ENCODE measurements around the gene LIAS.
A peak's percentile ranks its signal among the peaks of the same experiment; 100 is the strongest.
"Not testable (repeated sequence)": the region's sequence is repeated elsewhere in the genome, so short reads cannot be mapped to it uniquely, and the experiment has no call there.

The LIAS gene

DNA sequence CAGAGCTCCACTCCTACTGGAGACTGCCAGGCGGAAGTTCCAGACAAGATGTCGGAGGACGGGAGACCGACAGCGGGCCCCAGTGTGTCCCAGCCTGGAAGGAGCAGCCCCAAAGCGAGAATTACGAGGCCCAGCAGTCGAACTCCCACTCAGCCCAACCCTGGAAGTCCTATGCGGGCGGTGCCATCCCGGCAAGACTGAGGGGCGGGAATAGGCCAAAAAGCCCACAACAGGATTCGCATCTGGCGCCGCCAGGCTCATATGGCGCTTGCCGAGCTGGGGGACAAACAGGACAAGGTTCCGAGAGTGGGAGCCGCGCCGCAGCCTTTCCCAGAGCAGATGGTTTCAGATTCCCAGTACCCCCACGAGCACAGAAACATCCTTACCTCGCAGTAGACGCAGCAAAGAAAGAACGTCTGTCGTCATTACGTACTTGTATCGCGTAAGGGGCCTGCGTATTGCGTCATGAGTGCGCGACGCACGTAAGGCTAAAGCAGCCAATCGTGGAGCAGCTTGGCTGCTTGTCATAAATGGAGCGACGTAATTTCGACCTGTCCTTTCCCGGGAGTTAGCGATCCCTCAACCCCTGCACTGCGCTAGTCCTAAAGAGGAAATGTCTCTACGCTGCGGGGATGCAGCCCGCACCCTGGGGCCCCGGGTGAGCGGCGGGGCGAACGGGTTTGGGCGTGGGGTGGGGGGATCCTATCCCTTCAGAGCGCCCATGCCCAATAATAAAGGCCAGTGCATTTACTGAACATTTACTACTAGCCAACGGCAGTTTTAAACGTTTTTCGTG is at the start of gene LIAS, which contains the start of gene RPL9:
LIAS (plus strand) TSS at position 552 of the 796 bp plus-strand sequence; CDS start at position 614, 62 bp downstream.
RPL9 (minus strand) TSS at position 418 of the 796 bp plus-strand sequence. CDS start 483 bp downstream, outside the sequence.
- no peaks in the 10 kb centered on the region for H3K9me3 Mint-ChIP-seq
- peaks cover 12% of the 10 kb centered on the region for H3K4me1 Mint-ChIP-seq
- H3K36me3 Mint-ChIP-seq = peaks cover 18% of the 10 kb centered on the region

DNA sequence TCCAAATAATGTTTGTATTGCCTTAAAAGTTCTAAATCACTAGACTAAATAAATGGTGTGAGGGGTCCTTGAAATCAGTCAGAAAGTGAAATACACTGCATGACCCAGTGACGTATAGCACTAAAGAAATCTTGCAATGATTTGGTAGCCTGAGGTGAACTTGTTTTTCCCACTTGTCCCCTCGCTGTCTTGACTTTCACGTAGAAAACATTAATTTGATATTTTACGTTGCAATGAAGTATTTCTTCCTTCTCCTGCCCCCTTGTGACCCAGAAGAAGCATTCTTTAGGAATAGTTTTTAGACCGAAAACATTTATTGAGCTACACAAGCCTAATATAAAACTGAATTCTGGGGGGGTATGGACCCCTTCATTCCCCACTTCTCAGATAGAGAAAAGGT is 48.4 kb upstream of the LIAS start:
- H3K27ac Mint-ChIP-seq = no peak overlapping the region
- no peaks in the 10 kb centered on the region for H3K36me3 Mint-ChIP-seq
- H3K4me3 Mint-ChIP-seq = no peak overlapping the region
- DNase-seq (ENCODE audit: low spot score in 2 of 2) (no peak), ATAC-seq (ENCODE audit: low read depth) (no peak)
- no peaks in the 10 kb centered on the region for H3K9me3 Mint-ChIP-seq
- no peaks in the 10 kb centered on the region for H3K4me1 Mint-ChIP-seq
- H3K27me3 Mint-ChIP-seq = no peaks in the 10 kb centered on the region

More for the DNA sequence above, at the start of gene LIAS, which contains the start of gene RPL9:
- Mint-ChIP-seq H3K27me3 (no peaks in the 10 kb centered on the region), H3K27ac (peak within 1 kb of the TSS; percentile 99), H3K4me3 (peak within 1 kb of the TSS; percentile 96)
- ATAC-seq (ENCODE audit: low read depth) = peak; percentile 88
- DNase-seq (ENCODE audit: low spot score in 2 of 2) = peak; percentile 87 to 89

GRCh38 chr4:39411561-39411960 is 47.3 kb upstream of the LIAS start:
- H3K36me3 Mint-ChIP-seq; H3K27ac Mint-ChIP-seq; DNase-seq (ENCODE audit: low spot score in 2 of 2); ATAC-seq (ENCODE audit: low read depth); H3K4me3 Mint-ChIP-seq; H3K4me1 Mint-ChIP-seq; H3K27me3 Mint-ChIP-seq; H3K9me3 Mint-ChIP-seq: not testable (repeated sequence)

GRCh38 chr4:39415678-39416283 is 43.1 kb upstream of the LIAS start:
- H3K9me3 Mint-ChIP-seq = no peaks in the 10 kb centered on the region
- no peak for DNase-seq (ENCODE audit: low spot score in 2 of 2)
- no peaks in the 10 kb centered on the region for H3K4me1 Mint-ChIP-seq

GRCh38 chr4:39422247-39422646 is 36.6 kb upstream of the LIAS start:
- Mint-ChIP-seq H3K27me3 (no peaks in the 10 kb centered on the region), H3K27ac (no peak overlapping the region), H3K36me3 (no peaks in the 10 kb centered on the region), H3K4me1 (no peaks in the 10 kb centered on the region), H3K9me3 (no peaks in the 10 kb centered on the region), H3K4me3 (no peak overlapping the region)
- DNase-seq (ENCODE audit: low spot score in 2 of 2) = no peak
- no peak for ATAC-seq (ENCODE audit: low read depth)

More at GRCh38 chr4:39415678-39416283, 43.1 kb upstream of the LIAS start:
- Mint-ChIP-seq H3K4me3 (no peak overlapping the region), H3K27me3 (no peaks in the 10 kb centered on the region), H3K36me3 (no peaks in the 10 kb centered on the region), H3K27ac (no peak overlapping the region)
- no peak for ATAC-seq (ENCODE audit: low read depth)

- H3K9me3 Mint-ChIP-seq; H3K4me1 Mint-ChIP-seq; H3K27ac Mint-ChIP-seq; H3K36me3 Mint-ChIP-seq; ATAC-seq (ENCODE audit: low read depth); DNase-seq (ENCODE audit: low spot score in 2 of 2); H3K27me3 Mint-ChIP-seq; H3K4me3 Mint-ChIP-seq: not testable (repeated sequence)
Observed at GRCh38 chr4:39425297-39425696, 33.6 kb upstream of the LIAS start.

DNA sequence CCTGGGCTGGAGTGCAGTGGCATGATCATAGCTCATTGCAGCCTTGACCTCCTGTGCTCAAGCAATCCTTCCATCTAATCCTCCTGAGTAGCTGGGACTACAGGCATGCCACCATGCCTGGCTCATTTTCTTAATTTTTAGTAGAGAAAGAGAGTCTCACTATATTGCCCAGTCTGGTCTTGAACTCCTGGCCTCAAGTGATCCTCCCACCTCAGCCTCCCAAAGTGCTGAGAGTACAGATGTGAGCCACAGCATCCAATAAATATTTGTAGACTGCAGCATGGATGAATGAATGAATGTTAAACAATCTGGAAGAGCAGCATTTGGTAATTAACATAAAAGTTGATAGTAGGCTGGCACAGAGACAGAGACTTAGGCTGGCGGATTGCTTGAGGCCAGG is 32.1 kb upstream of the LIAS start:
- Mint-ChIP-seq H3K9me3 (no peaks in the 10 kb centered on the region), H3K36me3 (no peaks in the 10 kb centered on the region), H3K4me3 (no peak overlapping the region), H3K27ac (peak overlapping the region; percentile 20), H3K4me1 (no peaks in the 10 kb centered on the region), H3K27me3 (no peaks in the 10 kb centered on the region)
- DNase-seq (ENCODE audit: low spot score in 2 of 2) (no peak), ATAC-seq (ENCODE audit: low read depth) (no peak)

- H3K27ac Mint-ChIP-seq = no peak overlapping the region
- H3K4me1 Mint-ChIP-seq = no peaks in the 10 kb centered on the region
- ATAC-seq (ENCODE audit: low read depth) = no peak
- no peaks in the 10 kb centered on the region for H3K27me3 Mint-ChIP-seq
- DNase-seq (ENCODE audit: low spot score in 2 of 2) = no peak
- no peaks in the 10 kb centered on the region for H3K36me3 Mint-ChIP-seq
- H3K9me3 Mint-ChIP-seq = no peaks in the 10 kb centered on the region
- no peak overlapping the region for H3K4me3 Mint-ChIP-seq
Observed at GRCh38 chr4:39427520-39428114, 31.2 kb upstream of the LIAS start.

- Mint-ChIP-seq H3K9me3 (no peaks in the 10 kb centered on the region), H3K4me3 (no peak overlapping the region), H3K27ac (no peak overlapping the region), H3K4me1 (no peaks in the 10 kb centered on the region), H3K36me3 (no peaks in the 10 kb centered on the region), H3K27me3 (no peaks in the 10 kb centered on the region)
- ATAC-seq (ENCODE audit: low read depth) (no peak), DNase-seq (ENCODE audit: low spot score in 2 of 2) (no peak)
Observed at GRCh38 chr4:39429476-39430334, 29.2 kb upstream of the LIAS start.

DNA sequence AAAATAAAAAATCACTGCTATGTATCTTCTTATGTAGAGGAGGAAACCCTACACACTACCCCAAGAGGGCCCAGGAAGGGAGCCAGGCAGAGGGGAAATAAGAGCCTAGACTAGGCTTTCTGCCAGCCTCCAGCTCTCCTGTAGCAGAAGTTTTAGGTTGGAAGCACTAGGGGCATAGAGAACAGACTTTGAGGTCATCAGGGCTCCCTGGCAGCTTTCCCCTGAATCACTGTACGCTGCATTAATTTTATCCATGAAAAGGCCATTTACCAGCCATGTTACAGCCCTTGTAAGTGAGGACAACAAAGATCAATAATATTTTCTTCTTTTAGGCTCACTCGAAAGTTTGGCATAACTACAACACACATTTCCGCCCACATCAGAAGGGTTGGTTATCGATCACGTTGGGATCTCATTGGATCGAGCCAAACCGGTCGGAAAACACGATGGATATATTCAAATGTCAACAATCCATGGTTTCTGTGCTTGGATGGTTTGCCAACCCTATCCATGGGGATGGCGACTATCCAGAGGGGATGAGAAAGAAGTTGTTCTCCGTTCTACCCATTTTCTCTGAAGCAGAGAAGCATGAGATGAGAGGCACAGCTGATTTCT is 24.9 kb upstream of the LIAS start:
- H3K36me3 Mint-ChIP-seq = no peaks in the 10 kb centered on the region
- no peaks in the 10 kb centered on the region for H3K27me3 Mint-ChIP-seq
- H3K27ac Mint-ChIP-seq = no peak overlapping the region
- no peak overlapping the region for H3K4me3 Mint-ChIP-seq
- no peak for ATAC-seq (ENCODE audit: low read depth)
- no peaks in the 10 kb centered on the region for H3K4me1 Mint-ChIP-seq
- DNase-seq (ENCODE audit: low spot score in 2 of 2) = no peak
- H3K9me3 Mint-ChIP-seq = no peaks in the 10 kb centered on the region

GRCh38 chr4:39435659-39436563 is 22.9 kb upstream of the LIAS start:
- DNase-seq (ENCODE audit: low spot score in 2 of 2) (no peak), ATAC-seq (ENCODE audit: low read depth) (no peak)
- Mint-ChIP-seq H3K4me3 (no peak overlapping the region), H3K4me1 (no peaks in the 10 kb centered on the region), H3K9me3 (no peaks in the 10 kb centered on the region), H3K36me3 (no peaks in the 10 kb centered on the region), H3K27me3 (no peaks in the 10 kb centered on the region), H3K27ac (no peak overlapping the region)

DNA sequence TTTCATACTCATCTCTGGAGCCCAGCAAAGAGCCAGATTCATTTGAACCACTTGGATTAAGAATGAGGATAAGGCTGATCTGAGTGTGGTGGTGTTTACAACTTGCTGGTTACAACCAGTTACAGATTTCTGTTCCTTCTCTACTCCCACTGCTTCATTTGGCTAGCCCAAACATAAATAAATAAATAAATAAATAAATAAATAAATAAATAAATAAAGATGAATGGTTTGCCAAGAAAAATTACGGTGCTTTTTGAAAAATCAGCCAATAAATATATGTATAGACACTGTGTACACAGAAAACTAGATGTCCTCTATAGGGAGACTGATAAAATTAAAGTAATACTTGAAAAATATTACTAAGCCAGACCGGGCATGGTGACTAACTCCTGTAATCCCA is 17.3 kb upstream of the LIAS start:
- Mint-ChIP-seq H3K9me3 (no peaks in the 10 kb centered on the region), H3K36me3 (no peaks in the 10 kb centered on the region), H3K27ac (no peak overlapping the region), H3K27me3 (no peaks in the 10 kb centered on the region), H3K4me1 (no peaks in the 10 kb centered on the region), H3K4me3 (no peak overlapping the region)
- ATAC-seq (ENCODE audit: low read depth) = no peak
- no peak for DNase-seq (ENCODE audit: low spot score in 2 of 2)

GRCh38 chr4:39442998-39443397 is 15.9 kb upstream of the LIAS start:
- Mint-ChIP-seq H3K27me3 (no peaks in the 10 kb centered on the region), H3K36me3 (no peaks in the 10 kb centered on the region), H3K4me3 (no peak overlapping the region), H3K9me3 (no peaks in the 10 kb centered on the region), H3K27ac (no peak overlapping the region), H3K4me1 (peaks cover 4% of the 10 kb centered on the region)
- ATAC-seq (ENCODE audit: low read depth) (no peak), DNase-seq (ENCODE audit: low spot score in 2 of 2) (no peak)

Data from memory B cell (primary cell).